Prostate gland (tissue), 2 donors: Measurements from ENCODE around the gene SETD6. TPM values are rescaled to one million over a fixed set of nuclear protein-coding genes. Genes with fewer than 3 reads are reported as not detected.

Experiments
- DNase-seq: peaks from one replicate; pipeline ENCODE4 v3.0.0-alpha.2; 2019; ENCODE audit warnings: low spot score
- H3K27ac ChIP-seq, 2 donors: fragments of 200-600 bp; sonication (generic); 2 replicates each; pipeline ENCODE4 v1.5.1; 2017 to 2019
- H3K27me3 ChIP-seq: fragments of 200-600 bp; sonication (generic); replicated peaks from 2 replicates; pipeline ENCODE4 v1.5.1; 2019; ENCODE audit not compliant: insufficient read depth
- H3K36me3 ChIP-seq, 2 donors: fragments of 200-600 bp; sonication (generic); 1 replicate in 1 of 2; 2 replicates in 1 of 2; pipeline versions ENCODE4 v1.5.1 to v1.8.1; 2017 to 2019
- H3K4me1 ChIP-seq: fragments of 200-600 bp; sonication (generic); replicated peaks from 2 replicates; pipeline ENCODE4 v1.5.1; 2019
- H3K4me3 ChIP-seq, 2 donors: fragments of 200-600 bp; sonication (generic); 2 replicates each; pipeline ENCODE4 v1.5.1; 2017 to 2019
- H3K9me3 ChIP-seq: fragments of 200-600 bp; sonication (generic); 2 replicates; pipeline ENCODE4 v1.5.1; 2017
- CTCF ChIP-seq, 4 experiments: fragments of 200-600 bp in 2 of 4; fragments of 450-650 bp in 2 of 4; sonication (generic) in 2 of 4; IDR thresholded peaks; 1 replicate in 3 of 4; 2 replicates in 1 of 4; pipeline ENCODE4 v1.5.1; 2016 to 2019; ENCODE audit warnings: antibody characterized with exemption in 4 of 4, mild to moderate bottlenecking in 2 of 4, moderate library complexity in 2 of 4
- POLR2A ChIP-seq: fragments of 450-650 bp; IDR thresholded peaks from one replicate; pipeline ENCODE4 v1.6.1; 2016; ENCODE audit warnings: antibody characterized with exemption, mild to moderate bottlenecking
- POLR2AphosphoS5 ChIP-seq: sonication (generic); formaldehyde crosslinking; IDR thresholded peaks from one replicate; pipeline ENCODE4 v1.6.1; 2017; ENCODE audit warnings: antibody characterized with exemption
- WGBS: methylation state at CpG from one replicate; pipeline ENCODE4 v1.1.5; 2018; 5-methylcytosine and 5-hydroxymethylcytosine counted together
- intact Hi-C: fragments of 100-400 bp; cut with DNase I; formaldehyde crosslinking; loops from one replicate; pipeline ENCODE4 v1.14.2; 2022
- total RNA-seq, 2 donors: library from RNA; depleted of rRNA; stranded (reverse); fragments of >200 nt; gene quantifications; one replicate each; pipeline ENCODE4 v1.1.0, GENCODE V29; 2016

SETD6 gene
- total RNA-seq, 2 donors from 2014 or later = 45.4 to 55.8 TPM

GRCh38 chr16:58472266-58472665, 43.1 kb upstream of the SETD6 start:
- Histone ChIP-seq H3K4me1 (no peaks in the 10 kb centered on the region), H3K36me3 (no peaks in the 10 kb centered on the region), H3K4me3 (no peak overlapping the region), H3K27me3 (peaks cover 5% of the 10 kb centered on the region), H3K9me3 (no peaks in the 10 kb centered on the region), H3K27ac (no peak overlapping the region)
- WGBS = 95% methylated on average over 9 of the region's 9 CpGs
- no peak for TF ChIP-seq POLR2AphosphoS5
- no peak for TF ChIP-seq POLR2A
- TF ChIP-seq CTCF (IDR thresholded peaks at IDR 0.05) = no peak
- DNase-seq = no peak
- intact Hi-C loops = no loop called here

- no peaks in the 10 kb centered on the region for H3K36me3 ChIP-seq
- H3K27me3 ChIP-seq = peaks cover 5% of the 10 kb centered on the region
- intact Hi-C loops = no loop called here
- no peak overlapping the region for H3K4me3 ChIP-seq
- no peak overlapping the region for H3K27ac ChIP-seq
- H3K4me1 ChIP-seq = no peaks in the 10 kb centered on the region
- no peaks in the 10 kb centered on the region for H3K9me3 ChIP-seq
- no peak for DNase-seq
- TF ChIP-seq CTCF (IDR thresholded peaks at IDR 0.05) (no peak), POLR2A (no peak), POLR2AphosphoS5 (no peak)
- 96% methylated on average over 3 of the region's 3 CpGs for WGBS
Observed at GRCh38 chr16:58472827-58473226, 42.5 kb upstream of the SETD6 start.

GRCh38 chr16:58474296-58474695, 41.0 kb upstream of the SETD6 start:
- TF ChIP-seq CTCF (IDR thresholded peaks at IDR 0.05) = no peak
- intact Hi-C loops = no loop called here
- no peaks in the 10 kb centered on the region for H3K36me3 ChIP-seq
- H3K9me3 ChIP-seq = no peaks in the 10 kb centered on the region
- no peaks in the 10 kb centered on the region for H3K4me1 ChIP-seq
- H3K27me3 ChIP-seq = no peaks in the 10 kb centered on the region
- 64% methylated on average over 10 of the region's 10 CpGs for WGBS
- no peak overlapping the region for H3K4me3 ChIP-seq
- DNase-seq = no peak
- no peak overlapping the region for H3K27ac ChIP-seq

- TF ChIP-seq POLR2A (no peak), POLR2AphosphoS5 (no peak), CTCF (IDR thresholded peaks at IDR 0.05) (no peak)
- H3K4me1 ChIP-seq = no peaks in the 10 kb centered on the region
Observed at GRCh38 chr16:58475091-58475619, 40.2 kb upstream of the SETD6 start.

GRCh38 chr16:58476791-58477190, 38.5 kb upstream of the SETD6 start:
- Histone ChIP-seq H3K27ac (no peak overlapping the region), H3K9me3 (no peaks in the 10 kb centered on the region), H3K36me3 (no peaks in the 10 kb centered on the region), H3K27me3 (no peaks in the 10 kb centered on the region), H3K4me3 (no peak overlapping the region), H3K4me1 (no peaks in the 10 kb centered on the region)
- intact Hi-C loops = no loop called here
- no peak for DNase-seq
- no peak for TF ChIP-seq CTCF (IDR thresholded peaks at IDR 0.05)
- TF ChIP-seq POLR2AphosphoS5 = no peak
- TF ChIP-seq POLR2A = no peak
- 61% methylated on average over 1 of the region's 1 CpG for WGBS

More at GRCh38 chr16:58475091-58475619, 40.2 kb upstream of the SETD6 start:
- Histone ChIP-seq H3K36me3 (no peaks in the 10 kb centered on the region), H3K9me3 (no peaks in the 10 kb centered on the region), H3K27ac (no peak overlapping the region), H3K27me3 (no peaks in the 10 kb centered on the region), H3K4me3 (no peak overlapping the region)
- no peak for DNase-seq
- intact Hi-C loops = no loop called here
- 36% methylated on average over 4 of the region's 4 CpGs for WGBS
